NCI-H446 (cell line): ENCODE data around the gene SOX21.
"Not testable (repeated sequence)": the region's sequence is repeated elsewhere in the genome, so short reads cannot be mapped to it uniquely, and the experiment has no call there.

Experiments
- DNase-seq, 2 experiments: peaks; one replicate each; lab custom pipeline; 2025; lab: John Stamatoyannopoulos, UW

The SOX21 gene

DNA sequence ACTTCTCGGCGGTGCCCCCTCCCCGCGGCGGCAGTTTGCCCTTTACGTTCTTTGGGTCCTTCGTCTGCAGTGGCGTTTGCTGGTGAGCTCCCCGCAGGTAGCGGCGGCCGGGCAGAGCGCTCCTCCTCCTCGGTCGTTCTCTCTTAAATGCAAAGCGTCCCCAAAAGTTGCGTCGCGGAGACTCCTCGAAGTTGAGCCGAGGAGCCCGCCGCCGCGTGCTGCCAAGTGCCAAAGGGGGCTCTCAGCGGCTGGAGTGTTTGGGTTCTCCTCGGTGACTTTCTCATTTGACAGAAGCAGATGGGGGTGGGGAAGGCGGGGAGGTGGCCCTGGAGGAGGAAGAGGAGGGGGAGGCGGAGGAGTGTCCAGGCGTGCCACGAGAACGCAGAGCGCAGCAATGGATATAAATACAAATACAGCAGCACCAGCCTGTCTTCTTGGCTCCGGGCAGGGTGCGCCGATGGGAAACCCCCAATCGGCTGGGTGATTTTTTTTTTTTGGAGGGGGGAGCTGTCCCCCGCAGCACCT lies at the start of gene SOX21:
SOX21 (minus strand) TSS at position 259 of the 525 bp plus-strand sequence. CDS start 496 bp downstream, outside the sequence.
- no peak for DNase-seq

DNA sequence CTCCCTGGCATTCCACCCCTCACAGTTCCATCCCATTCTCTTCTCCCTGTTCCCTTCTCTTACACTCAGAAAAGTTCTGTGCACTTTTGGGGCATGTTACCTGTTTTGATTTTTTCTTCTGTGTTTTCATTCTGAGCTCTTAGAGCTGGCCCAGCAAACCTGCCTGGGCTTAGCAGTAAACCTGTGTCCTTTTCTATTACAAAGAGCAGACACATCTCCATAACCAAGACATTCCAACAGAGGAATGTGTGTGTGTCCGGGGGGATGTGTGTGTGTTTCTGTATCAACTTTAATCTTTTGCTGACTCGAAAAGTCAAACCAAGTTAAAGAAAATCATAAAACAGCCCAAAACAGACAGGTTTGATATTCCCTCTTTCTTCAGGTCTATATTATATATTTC lies 49.1 kb upstream of the SOX21 start:
- no peak for DNase-seq

DNA sequence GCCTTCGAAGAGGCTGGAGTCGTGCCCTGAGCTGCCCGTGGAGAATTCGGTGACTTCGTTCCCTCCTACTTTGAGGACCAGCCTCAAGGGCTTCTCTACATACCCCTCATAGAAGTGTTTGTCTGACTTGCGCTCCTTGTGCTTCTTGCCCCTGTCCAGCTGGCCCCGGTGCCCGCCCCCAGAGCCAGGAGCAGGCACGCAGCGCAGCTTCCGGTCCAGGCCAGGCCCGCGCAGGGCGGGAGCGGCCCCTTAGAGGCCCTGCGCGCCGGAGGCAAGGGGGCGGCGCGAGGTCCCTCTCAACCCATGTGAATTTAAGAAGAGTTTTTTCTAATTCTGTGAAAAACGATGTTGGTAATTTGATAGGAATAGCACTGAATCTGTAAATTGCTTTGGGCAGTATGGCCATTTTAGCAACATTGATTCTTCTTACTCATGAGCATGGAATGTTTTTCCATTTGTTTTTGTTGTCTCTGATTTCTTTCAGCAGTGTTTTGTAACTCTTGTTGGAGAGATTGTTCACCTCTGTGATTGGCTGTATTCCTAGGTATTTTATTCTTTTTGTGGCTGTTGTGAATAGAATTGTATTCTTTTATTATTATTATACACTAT lies 46.9 kb upstream of the SOX21 start:
- no peak for DNase-seq

DNA sequence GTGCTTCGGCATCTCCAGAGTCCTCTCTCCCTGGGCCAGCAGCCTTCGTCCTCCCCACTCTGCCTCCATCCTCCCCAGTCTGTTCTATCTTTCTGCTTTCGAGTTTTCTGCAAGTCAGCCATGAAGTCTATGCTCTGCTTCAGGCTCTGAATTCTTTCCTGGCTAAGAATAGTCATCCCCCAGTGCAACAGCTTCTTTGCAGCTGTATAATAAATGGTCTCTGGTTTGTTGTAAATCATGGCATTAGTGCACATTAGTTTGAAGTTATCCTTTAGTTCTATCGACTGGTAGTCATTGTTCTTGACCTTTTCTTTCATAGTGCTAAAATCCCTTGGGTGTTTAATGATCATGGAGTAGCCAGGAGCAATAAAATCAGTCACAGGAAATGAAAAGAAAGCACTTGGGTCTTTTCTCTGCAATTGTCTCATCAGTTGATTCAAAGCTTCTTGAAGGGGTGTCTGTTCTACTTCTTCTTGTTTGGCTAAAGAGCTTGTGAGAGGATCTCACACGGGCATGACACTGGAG lies 46.2 kb upstream of the SOX21 start:
- DNase-seq: no peak

DNA sequence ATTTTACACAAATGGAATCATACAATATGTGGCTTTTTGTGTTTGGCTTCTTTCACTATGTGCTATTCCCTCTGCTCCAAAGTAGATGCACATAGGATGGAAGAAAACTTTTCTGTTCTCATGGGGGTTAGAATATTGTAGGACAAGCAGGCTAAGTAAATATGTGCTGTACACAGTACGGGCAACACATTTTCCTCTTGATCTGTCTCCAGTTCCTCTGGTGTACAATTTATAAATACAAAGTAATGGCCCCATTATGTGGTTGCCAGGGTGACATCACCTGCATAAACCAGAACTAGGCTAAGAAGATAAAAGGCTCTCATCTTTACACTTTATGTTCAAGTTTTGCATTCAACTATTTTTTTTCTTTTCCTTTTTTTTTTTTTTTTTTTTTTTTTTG lies 41.0 kb upstream of the SOX21 start:
- no peak for DNase-seq

DNA sequence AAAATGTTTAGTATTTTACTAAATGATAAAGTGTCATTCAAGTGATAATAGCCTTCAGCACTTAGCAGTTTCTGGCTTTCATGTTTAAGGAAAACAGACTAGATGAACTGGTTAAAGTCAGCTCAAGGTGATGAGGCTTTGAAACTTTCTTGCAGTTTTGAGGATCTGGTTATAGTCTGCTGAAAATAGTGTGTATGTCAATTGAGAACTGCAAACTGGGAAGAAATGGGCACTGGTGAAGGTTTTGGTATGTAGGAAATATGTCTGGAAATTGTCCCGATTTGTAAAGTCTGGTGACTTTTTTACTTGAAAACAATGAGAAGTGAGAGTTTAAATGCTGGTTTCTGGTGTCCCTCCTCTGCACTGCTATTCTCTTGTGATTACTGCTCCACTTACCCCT lies 36.8 kb upstream of the SOX21 start:
- no peak for DNase-seq

DNA sequence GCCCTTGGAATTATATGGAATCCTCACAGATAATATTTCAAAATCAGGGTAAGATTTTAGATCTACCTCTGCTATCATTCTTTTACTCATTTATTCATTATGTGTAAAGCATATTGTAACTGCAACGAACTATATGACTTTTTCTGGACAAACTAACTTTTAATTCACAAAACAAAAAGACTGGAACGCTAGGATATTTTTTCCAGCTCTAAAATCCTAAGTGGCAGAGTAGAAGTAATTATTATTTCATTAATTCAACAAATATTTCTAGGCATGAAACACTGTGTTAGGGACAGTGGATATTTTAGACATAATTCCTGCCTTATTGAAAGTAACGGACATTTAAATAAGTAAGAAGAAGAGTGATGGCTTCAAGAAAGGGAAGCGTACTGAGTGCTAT lies 26.9 kb upstream of the SOX21 start:
- no peak for DNase-seq

DNA sequence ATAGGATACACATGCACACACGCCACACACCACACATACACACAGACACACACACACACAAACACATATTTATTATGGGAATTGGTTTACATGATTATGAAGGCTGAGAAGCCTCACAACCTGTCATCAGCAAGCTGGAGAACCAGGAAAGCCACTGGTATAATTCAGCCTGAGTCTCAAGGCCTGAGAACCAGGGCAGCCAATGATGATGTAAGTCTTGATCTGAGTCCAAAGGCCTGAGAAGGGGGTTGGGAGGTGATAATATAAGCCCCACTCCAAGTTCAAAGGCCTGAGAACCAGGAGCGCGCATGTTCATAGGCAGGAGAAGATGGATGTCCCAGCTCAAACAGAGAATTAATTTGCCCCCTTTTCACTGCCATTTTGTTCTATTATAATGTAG lies 18.7 kb upstream of the SOX21 start:
- no peak for DNase-seq

DNA sequence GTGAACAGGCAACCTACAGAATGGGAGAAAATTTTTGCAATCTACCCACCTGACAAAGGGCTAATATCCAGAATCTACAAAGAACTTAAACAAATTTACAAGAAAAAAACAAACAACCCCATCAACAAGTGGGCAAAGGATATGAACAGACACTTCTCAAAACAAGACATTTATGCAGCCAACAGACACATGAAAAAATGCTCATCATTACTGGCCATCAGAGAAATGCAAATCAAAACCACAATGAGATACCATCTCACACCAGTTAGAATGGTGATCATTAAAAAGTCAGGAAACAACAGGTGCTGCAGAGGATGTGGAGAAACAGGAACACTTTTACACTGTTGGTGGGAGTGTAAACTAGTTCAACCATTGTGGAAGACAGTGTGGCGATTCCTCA lies 17.6 kb upstream of the SOX21 start:
- DNase-seq: not testable (repeated sequence)

DNA sequence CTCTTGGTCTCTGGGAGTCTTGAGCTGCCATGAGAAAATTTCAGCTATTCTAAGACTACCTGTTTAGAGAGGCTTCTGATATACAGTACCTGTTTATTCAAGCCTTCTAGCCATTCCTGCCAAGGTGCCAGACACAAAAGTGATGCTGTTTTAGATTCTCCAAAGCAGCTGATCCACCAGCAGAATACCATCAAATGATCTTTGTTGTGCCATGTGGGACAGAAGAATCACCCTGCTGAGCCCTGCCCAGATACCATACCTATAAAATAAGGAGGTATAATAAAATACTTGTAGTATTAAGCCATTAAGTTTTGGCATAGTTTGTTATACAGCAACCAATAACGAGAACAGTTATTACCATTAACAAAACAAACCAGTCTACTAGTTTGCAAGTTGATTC lies 14.1 kb upstream of the SOX21 start:
- no peak for DNase-seq

DNA sequence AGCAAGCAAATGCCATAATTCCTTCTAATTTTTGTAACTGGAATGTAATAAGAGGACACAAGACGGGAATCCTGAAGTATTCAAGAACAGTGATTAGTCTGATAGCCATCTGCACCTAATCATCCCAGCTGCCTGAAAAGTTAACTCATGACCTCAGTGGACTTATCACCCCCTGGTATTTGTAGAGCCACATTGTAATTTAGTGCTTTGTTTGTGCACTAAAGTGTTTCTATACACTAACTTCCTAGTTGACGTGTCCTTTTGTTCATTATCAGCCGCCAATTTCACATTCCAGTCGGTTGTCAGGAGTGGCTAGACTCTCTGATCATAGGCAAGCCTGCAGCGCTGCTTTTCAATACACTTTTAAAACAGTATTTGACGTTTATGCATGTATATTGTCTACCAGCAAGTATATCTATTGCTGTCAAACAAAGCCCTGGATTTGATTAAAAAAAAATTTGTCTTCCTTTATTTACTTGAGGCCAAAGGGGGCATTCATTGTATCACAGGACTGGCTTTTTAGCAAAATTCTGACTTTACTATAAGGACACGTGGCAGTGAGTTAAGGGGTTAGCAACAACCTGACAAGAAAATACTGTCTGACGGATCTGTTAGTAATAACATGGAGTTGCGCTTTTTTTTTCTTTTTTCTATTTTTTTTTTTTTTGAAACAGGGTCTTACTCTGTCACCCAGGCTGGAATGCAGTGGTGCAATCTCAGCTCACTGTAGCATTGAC lies 10.4 kb upstream of the SOX21 start:
- no peak for DNase-seq

DNA sequence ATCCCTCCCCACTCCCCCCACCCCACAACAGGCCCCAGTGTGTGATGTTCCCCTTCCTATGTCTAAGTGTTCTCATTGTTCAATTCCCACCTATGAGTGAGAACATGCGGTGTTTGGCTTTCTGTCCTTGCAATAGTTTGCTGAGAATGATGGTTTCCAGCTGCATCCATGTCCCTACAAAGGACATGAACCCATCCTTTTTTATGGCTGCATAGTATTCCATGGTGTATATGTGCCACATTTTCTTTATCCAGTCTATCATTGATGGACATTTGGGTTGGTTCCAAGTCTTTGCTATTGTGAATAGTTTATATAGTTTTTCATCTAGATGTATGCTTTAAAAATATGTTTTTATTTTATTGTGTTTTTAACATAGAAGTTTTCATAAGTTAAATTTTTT lies 6.4 kb upstream of the SOX21 start:
- not testable (repeated sequence) for DNase-seq

DNA sequence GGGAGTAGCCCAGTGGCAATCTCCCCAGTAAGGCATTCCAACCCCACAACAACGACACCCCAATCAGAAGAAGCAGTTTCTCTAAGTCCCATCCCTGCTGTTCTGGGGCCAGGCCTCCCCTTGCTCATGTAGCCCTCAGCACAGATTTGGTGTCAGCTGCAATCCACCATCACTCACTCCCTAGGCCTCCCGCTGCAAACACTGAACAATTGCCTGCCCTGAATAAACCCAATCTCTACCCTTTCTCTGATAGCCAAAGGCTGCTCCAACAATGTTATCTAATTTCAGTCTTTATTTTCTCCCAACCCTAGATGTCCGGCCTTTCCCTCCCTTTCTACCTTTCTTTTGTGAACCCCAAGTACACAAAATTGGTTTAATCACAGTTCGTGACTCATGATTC lies 5.6 kb upstream of the SOX21 start:
- DNase-seq: no peak

DNA sequence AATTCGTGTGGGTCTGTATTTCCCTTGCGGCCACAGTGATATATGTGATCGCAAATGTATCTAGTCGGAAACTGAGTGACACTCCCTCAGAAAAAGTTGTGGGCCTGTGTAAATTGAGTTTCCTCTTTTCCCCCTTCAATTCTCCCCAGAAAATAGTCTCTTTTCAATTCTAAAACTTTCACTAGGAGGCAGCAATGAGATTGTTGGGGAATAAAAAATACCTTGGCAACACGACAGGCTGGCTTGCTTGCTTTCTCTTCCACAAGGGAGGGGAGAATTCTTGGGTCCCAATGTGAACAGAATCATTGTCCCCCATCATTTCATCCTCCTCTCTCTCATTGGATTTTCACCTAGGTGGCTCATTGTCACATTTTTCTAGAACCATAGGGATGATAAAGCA lies 3.7 kb upstream of the SOX21 start:
- no peak for DNase-seq

DNA sequence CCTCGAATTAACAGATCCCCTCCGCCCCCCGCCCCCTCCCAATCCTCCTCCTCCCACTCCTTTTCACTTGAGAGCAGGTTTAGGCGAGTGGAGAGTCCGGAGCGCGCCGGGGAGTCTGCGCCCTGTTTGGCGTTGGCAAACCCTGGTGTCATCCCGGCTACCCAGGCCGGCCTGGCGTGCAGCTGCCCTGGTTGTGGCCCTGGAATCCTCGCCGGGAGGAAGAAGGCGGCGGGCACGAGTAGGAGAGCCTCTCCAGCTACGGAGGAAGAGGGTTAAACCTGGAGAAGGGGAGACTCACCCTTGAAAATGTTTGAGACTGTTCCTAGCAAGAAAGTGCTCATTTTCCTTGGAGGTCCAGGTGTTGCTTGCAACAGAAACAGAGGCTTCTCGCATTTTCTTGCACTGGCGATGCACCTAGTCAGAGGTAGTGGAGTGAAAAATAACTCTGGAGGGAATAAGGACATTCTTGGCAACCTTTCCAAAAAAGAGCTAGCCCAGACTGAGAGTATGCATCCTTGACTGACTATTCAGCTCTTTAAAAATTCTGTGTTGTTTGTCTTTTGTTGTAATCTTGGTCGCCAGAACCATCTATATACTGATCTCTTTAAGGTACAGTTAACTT lies 1.3 kb upstream of the SOX21 start:
- DNase-seq: no peak

DNA sequence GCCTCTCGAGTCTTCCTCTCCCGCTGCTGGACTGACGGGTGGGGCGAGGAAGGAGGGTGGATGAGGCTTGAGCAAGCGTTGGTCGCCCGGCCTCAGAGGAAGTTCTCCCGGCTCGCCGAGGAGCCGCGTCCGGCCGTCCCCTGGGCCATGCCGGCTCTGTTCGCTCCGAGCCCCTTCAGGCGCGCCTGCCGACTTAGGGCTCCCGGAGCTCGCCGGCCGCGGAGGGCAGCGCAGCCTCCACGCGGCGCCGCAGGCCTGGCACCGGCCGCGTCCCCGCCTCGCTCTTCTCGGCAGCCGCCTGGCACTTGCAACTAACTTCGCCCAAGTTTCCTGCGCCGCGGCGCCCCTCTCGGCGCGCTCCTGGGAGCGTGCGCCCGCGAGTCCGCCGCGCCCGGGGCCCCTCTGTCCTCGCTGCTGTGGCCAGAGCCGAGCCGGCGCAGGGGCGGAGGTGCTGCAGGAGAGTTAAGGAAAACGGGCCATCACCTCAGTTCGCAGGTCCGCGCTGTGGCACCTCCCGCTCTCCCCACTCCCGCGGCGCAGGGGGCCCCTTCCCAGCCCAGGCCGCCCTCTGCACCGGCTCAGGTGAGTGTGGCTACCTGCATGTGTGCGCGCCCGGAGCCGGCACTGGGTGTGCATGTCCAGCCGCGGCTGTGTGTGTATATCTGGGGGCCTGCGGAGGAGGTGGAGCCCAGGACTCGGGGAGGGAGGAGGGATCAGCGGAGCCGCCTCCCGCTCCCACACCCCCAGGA lies 641 bp upstream of the SOX21 start:
- no peak for DNase-seq

DNA sequence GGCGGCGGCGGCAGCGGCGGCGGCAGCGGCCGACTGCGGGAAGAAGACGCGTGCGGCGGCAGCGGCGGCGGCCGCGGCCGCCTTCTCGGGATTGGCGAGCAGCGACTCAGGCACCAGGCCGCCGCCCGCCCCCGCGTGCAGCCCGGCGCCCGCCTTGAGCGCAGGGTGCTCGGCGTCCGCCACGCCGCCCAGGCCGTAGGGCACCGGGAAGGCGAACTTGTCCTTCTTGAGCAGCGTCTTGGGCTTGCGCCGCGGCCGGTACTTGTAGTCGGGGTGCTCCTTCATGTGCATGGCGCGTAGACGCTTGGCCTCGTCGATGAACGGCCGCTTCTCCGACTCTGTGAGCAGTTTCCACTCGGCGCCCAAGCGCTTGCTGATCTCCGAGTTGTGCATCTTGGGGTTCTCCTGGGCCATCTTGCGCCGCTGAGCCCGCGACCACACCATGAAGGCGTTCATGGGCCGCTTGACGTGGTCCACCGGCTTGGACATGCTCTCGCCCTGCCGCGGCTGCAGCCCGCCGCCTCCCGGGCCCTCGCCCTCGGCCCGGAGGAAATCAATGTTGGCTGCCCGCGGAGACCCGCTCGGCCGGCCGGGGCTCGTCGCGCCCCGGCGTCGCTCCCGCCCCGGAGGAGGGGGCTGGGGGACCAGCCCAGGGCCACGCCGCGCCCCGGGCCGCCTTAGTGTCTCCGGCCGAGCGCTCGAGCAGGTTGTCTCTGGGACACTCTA lies 621 bp downstream of the SOX21 start:
- DNase-seq: no peak

DNA sequence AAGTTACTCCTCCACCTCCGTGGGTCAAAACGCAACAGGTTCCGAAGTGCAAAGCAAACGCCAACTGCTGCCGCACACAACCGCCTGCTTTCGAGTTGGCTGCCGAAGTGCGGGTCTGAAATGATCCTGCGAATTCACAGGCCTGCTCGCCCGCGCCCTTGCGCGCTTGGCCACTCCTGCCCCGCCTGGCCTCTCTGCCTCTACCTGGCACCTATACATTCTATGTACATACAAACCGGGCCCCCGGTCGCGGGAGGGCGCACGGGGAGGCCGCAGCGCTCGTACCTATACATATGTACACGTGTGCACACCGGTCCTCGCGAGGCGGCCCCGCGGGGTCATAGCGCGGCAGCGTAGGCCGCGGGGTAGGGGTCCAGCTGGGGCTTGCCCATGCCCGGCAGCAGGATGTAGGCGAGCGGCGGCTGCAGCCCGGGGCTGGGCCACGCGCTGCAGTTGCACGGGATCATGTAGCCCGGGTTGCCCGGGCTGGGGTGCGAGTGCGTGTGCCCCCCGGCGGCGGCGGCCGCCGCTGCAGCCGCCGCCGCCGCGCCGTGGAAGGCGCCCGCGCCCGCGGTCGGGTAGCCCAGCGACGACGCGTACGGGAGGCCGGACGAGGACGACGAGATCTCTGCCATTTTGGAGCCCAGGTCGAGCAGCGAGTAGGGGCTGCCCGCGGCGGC lies 1.3 kb downstream of the SOX21 start:
- DNase-seq: no peak

DNA sequence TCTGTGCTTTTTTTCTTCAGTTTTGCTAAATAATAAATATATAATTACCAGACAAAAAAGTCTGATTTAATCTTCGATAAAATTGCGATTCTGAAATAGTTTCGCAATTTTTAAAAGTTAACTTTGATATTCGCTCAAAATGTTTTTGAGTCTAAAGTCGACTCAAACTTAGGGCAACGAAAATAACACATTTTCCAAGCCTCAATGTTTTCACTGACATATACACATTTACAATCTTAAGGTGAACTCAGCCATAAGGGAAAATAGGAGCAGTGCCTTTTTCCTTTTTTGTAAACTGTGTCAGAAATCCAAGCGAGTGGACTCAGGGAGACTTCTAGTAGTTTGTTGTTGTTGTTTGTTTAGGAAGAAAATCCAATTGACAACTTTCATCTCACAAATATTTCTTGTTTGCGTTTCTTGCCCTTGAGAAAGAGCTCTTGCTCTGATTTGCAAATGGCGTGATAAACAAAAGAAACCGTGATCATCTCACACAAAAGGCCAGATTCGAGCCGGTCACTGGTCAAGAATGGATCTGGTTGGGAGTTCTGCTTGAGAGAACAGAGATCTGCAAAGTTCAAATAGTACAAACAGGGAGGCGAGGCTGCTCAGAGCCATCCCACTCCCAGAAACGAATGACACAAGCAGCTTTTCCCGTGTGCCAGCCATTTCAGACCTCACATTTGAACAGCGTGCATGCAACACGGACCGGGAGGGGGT lies 2.1 kb downstream of the SOX21 start:
- DNase-seq: no peak
